ENCODE measurements around the gene ESPL1. TPM values are rescaled to one million over a fixed set of nuclear protein-coding genes. Genes with fewer than 3 reads are reported as not detected.

ESPL1 gene
- total RNA-seq, 1 donor = 6.5 TPM

- DNase-seq (ENCODE audit: low read depth) = no peak
- H3K4me3 ChIP-seq (ENCODE audit: low read depth, low read length) = no peak overlapping the region
- no peak for TF ChIP-seq CTCF (IDR thresholded peaks at IDR 0.05; ENCODE audit: insufficient read depth, low read depth, low read length)
Measured at GRCh38 chr12:53308276-53308675, 40.2 kb downstream of the ESPL1 start.

- TF ChIP-seq CTCF (IDR thresholded peaks at IDR 0.05; ENCODE audit: insufficient read depth, low read depth, low read length) = no peak
- no peak for DNase-seq (ENCODE audit: low read depth)
- no peak overlapping the region for H3K4me3 ChIP-seq (ENCODE audit: low read depth, low read length)
Measured at GRCh38 chr12:53313996-53314395, 45.9 kb downstream of the ESPL1 start.

- H3K4me3 ChIP-seq (ENCODE audit: low read depth, low read length) = peak overlapping the region; percentile 84
- DNase-seq (ENCODE audit: low read depth) = peak; percentile 44
- no peak for TF ChIP-seq CTCF (IDR thresholded peaks at IDR 0.05; ENCODE audit: insufficient read depth, low read depth, low read length)
Measured at GRCh38 chr12:53320352-53321195, 52.5 kb downstream of the ESPL1 start.

GRCh38 chr12:53324113-53324778 lies 56.1 kb downstream of the ESPL1 start:
- no peak for DNase-seq (ENCODE audit: low read depth)
- TF ChIP-seq CTCF (IDR thresholded peaks at IDR 0.05; ENCODE audit: insufficient read depth, low read depth, low read length) = no peak
- H3K4me3 ChIP-seq (ENCODE audit: low read depth, low read length) = peak overlapping the region; percentile 70

GRCh38 chr12:53324779-53325510 lies 56.8 kb downstream of the ESPL1 start:
- H3K4me3 ChIP-seq (ENCODE audit: low read depth, low read length) = peak overlapping the region; percentile 70
- TF ChIP-seq CTCF (IDR thresholded peaks at IDR 0.05; ENCODE audit: insufficient read depth, low read depth, low read length) = peak; percentile 79
- peak; percentile 93 for DNase-seq (ENCODE audit: low read depth)

GRCh38 chr12:53325511-53326061 lies 57.5 kb downstream of the ESPL1 start:
- DNase-seq (ENCODE audit: low read depth) = no peak
- peak overlapping the region; percentile 70 for H3K4me3 ChIP-seq (ENCODE audit: low read depth, low read length)
- TF ChIP-seq CTCF (IDR thresholded peaks at IDR 0.05; ENCODE audit: insufficient read depth, low read depth, low read length) = no peak
